ENCODE measurements around the gene ALG9.

- TF ChIP-seq POLR2AphosphoS5 (IDR thresholded peaks at IDR 0.05; ENCODE audit: low read depth) (no peak), CTCF (IDR thresholded peaks at IDR 0.05; ENCODE audit: insufficient read depth, low read length) (no peak)
Measured at GRCh38 chr11:111801135-111801534, 70.2 kb downstream of the ALG9 start.

Measured in HL-60 (cell line).